HG02571 (cell line): ENCODE data around the gene ZNF546.
A peak's percentile ranks its signal among the peaks of the same experiment; 100 is the strongest.
"Not testable (repeated sequence)": the region's sequence is repeated elsewhere in the genome, so short reads cannot be mapped to it uniquely, and the experiment has no call there.

Experiments
- ATAC-seq: cut with Tn5 transposase; IDR thresholded peaks from one replicate; pipeline ENCODE4 v1.9.1; 2021; ENCODE audit warnings: mild to moderate bottlenecking, moderate library complexity; ENCODE audit not compliant: unreplicated experiment

ZNF546 gene

DNA sequence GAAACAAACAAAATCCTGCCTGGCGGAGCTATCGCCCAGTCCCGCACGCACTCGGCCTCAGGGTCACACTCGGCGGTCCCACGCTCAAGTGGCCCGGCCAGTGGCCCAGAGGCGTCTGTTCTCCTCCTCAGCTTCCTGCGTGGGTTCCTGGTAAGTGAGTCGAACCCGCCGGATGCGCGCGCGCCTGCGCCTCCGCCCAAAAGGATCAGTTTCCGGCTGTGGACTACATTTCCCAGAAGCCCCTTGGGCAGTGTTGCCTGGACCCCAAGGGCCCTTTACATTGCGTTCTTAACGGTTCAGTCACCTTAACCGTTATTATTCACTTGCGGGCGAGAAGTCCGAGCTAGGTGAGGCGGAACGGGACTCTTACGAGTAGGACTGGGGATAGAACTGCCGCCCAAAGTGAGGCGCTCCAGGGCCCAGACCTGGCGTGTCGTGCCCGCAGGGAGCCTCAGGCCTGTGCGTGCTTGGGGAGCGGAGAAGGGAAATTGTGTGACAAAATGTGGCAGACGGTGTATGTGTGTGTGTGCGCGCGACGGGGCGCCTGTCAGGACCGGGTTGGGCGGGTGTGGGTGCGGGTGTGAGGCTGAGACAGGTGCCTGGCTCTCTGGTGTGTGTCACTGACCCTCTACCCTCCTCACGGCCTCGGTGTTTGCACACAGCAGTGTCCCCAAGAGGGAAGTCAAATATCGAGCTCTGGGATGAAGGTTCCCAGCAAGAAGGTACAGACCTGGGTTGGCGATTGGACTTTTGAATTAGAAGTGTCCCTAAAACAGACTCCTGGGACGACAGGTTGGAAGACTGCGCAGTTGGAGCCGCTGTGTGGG lies at the start of gene ZNF546:
ZNF546 (plus strand) TSS at position 250 of the 827 bp plus-strand sequence. CDS start 1,267 bp downstream, outside the sequence.
- ATAC-seq: peak; percentile 94

DNA sequence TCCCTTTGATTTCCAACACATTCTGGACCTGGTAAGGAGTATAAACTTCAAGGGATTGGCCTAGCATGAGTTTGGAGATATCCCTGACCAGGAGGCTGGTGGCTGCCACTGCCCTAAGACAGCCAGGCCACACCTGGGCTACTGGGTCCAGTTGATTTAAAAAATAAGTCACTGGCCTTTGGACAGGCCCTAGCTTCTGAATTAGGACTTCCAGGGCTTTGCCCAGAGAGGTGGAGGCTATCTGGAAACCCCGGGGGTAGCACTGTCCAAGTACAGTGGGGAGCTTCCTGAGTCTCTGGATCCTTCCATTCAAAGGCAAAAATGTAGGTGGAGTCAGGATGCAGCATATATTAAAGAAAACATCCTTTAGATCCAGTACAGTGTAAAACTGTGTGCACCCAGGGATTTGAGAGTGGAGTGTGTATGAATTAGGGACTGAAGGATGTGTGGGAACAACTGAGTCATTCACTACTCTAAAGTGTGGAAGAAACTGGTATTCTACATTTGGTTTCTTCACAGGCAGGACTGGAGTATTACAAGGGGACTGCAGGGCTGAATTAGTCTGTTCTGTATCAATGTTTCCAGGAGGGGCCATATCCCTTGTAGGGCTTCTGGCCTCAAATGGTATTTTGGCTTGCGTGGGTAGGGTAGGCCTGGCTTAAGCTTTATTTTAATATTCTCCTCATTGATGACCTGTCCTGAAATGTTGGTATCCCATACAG lies 47.7 kb upstream of the ZNF546 start:
- ATAC-seq: no peak

DNA sequence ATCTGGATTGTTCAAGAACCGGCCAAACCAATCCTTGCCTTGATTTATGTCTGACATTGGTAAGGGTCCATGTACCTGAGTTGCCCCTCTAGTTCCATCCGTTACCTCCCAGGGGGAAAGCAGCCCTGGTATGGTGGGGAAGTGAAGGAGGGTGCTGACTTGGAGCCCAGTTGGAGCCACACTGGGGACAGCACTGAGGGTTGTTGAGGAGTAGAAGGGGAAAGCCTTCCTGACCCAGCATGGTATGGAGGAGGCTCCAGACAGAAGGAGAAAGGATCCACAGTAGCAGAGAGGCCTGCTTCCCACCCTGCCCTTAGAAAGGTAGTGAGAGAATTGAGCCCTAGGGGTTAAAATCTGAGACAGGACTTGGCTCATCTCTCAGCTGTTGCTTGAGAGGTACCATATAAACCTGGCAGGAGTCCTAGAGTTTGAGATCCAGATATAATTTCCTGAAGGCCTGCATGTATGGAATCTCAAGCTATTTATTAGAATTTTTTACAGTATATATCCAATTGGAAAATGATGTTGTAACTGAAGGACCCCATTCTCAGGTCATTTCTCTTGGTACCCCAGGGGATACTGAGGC lies 45.7 kb upstream of the ZNF546 start:
- no peak for ATAC-seq

DNA sequence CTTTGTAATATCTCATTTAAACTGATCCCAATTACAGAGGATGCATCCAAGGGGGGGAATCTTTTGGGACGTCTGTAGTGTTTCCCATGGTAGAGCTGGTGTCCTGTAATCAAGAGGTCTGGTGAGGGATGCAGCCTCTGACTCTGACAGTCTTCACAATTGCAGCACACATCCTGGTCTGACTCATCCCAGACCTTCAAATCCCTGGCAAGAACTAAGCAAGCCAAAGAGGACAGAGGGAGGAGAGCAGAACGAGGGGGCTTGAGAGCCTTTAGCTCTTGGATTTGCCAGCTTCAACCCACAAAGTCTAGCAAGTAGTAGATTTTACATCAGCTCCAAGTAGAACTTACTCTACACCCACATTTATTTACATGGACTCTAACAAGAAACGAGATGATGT lies 45.2 kb upstream of the ZNF546 start:
- no peak for ATAC-seq

DNA sequence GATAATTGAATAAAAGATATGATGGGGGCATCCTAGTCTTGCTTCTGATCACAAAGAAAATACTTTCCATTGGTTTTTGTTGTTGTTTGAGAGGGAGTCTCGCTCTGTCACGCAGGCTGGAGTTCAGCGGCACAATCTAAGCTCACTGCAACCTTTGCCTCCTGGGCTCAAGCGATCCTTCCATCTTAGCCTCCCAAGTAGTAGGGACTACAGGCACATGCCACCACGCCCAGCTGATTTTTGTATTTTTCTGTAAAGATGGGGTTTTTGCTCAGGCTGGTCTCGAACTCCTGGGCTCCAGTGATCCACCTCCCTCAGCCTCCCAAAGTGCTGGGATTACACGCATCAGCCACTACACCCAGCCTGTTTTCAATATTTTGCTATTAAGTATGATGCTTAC lies 42.9 kb upstream of the ZNF546 start:
- no peak for ATAC-seq

DNA sequence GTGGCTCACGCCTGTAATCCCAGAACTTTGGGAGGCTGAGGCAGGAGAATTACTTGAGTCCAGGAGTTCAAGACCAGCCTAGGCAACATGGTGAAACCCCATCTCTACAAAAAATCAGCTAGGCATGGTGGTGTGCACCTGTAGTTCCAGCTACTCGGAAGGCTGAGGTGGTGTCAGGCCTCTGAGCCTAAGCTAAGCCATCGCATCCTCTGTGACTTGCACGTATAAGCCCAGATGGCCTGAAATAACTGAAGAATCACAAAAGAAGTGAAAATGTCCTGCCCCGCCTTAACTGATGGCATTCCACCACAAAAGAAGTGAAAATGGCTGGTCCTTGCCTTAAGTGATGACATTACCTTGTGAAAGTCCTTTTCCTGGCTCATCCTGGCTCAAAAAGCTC lies 39.0 kb upstream of the ZNF546 start:
- not testable (repeated sequence) for ATAC-seq

DNA sequence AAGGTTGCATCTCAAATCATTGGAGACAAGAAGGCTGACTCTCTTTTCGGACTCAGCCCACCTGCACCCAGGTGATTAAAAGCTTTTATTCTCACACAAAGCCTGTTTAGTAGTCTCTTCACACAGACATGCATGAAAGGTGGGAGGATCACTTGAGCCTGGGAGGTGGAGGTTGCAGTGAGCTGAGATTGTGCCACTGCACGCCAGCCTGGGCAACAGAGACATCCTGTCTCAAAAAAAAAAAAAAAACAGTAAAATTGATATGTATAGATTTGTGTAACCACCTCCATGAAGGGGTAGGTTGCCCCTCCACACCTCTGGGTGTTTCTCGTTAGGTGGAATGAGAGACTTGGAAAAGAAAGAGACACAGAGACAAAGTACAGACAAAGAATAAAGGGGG lies 37.9 kb upstream of the ZNF546 start:
- not testable (repeated sequence) for ATAC-seq

DNA sequence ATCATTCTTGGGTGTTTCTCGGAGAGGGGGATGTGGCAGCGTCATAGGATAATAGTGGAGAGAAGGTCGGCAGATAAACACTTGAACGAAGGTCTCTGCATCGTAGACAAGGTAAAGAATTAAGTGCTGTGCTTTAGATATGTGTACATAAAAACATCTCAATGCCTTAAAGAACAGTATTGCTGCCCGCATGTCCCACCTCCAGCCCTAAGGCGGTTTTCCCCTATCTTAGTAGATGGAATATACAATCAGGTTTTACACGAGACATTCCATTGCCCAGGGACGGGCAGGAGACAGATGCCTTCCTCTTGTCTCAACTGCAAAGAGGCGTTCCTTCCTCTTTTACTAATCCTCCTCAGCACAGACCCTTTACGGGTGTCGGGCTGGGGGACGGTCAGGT lies 37.5 kb upstream of the ZNF546 start:
- not testable (repeated sequence) for ATAC-seq

DNA sequence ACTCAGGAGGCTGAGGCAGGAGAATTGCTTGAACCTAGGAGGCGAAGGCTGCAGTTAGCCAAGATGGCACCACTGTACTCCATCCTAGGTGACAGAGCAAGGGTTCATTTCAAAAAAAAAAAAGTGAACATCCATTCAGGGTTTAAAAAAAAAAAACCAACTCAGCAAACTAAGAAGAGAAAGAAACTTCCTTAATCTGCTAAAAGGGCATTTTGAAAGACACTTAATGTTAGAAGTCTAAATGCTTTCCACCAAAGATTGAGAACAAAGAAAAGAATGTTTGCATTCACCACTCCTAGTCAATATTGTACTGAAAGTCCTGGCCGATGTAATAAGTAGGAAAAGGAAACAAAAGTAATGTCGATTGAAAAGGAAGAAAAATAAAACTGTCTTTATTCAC lies 33.0 kb upstream of the ZNF546 start:
- no peak for ATAC-seq

DNA sequence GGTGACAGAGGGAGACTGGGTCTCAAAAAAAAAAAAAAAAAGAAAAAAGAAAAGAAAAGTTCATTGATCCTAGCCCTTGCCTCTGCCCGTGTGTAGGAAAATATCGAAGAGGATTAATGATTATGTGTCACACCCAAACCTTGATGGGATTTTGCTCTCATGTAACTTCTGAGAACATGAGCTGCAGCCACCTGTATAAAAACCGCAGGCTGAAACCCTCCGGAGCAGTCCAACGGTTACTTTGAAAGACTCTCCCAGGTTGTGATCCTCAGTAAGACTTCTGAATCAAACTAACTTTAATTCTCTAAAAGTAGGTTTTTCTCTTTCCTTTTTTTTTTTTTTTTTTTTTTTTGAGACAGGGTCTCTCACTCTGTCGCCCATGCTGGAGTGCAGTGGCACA lies 30.2 kb upstream of the ZNF546 start:
- no peak for ATAC-seq

DNA sequence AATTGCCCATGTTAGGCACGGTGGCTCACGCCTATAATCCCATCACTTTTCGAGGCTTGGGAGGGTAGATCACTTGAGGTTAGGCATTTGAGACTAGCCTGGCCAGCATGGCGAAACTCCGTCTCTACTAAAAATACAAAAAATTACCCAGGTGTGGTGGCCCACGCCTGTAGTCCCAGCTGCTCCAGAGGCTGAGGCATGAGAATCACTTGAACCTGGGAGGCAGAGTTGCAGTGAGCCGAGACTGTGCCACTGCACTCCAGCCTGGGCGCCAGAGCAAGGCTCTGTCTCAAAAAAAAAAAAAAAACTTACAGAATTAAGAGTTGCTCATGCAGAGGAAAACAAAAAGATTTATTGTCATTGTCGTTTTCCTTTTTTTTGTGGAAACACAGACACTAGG lies 29.3 kb upstream of the ZNF546 start:
- ATAC-seq: no peak

DNA sequence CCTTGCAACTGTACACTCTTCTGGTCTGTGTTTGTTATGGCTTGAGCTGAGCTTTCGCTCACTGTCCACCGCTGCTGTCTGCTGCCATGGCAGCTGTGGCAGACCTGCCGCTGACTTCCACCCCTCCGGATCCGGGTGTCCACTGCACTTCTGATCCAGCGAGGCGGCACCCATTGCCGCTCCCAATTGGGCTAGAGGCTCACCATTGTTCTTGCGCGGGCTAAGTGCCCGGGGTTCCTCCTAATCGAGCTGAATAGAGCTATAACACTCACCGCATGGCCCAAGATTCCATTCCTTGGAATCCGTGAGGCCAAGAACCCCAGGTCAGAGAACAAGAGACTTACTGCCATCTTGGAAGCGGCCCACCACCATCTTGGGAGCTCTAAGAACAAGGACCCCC lies 28.1 kb upstream of the ZNF546 start:
- ATAC-seq: no peak

DNA sequence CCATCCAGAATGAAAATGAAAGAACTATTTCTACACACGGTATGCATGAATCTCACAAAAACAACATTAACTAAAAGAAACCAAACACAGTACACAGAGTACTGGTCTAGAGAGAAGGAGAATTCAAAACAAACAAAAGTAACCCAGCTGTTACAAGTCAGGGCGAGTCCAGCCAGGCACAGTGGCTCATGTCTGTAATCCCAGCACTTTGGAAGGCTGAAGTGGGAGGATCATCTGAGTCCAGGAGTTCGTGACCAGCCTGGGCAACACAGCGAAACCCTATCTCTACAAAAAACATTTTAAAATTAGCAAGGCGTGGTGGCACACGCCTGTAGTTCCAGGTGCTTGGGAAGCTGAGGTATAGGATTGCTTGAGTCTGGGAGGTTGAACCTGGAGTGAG lies 27.6 kb upstream of the ZNF546 start:
- ATAC-seq: no peak

DNA sequence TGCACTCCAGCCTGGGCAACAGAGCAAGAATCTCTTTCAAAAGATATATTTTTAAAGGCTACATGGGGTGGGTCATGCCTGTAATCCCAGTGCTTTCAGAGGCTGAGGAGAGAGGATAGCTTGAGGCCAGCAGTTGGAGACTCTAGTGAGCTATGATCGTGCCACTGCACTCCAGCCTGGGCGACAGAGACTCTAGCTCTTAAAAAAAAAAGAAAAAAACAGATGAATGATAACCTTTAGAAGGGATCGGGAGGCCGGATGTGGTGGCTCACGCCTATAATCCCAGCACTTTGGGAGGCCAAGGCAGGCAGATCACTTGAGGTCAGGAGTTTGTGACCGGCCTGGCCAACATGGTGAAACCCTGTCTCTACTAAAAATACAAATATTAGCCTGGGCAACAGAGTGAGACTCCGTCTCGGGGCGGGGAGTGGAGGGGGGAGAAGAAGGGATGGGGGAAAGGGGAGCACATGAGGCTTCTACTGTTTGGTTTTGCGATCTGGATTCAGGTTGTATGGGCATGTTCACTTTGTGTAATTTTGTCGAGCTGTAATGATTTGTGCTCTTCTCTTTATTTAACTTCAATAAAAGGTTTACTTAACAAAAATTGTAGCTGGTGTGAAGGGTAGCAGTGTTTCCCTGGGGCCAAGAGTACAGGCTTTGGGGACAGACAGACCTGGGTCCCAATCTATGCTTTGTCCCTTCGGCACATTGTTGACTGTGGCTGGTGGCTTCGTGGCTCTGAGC lies 27.0 kb upstream of the ZNF546 start:
- ATAC-seq: no peak

DNA sequence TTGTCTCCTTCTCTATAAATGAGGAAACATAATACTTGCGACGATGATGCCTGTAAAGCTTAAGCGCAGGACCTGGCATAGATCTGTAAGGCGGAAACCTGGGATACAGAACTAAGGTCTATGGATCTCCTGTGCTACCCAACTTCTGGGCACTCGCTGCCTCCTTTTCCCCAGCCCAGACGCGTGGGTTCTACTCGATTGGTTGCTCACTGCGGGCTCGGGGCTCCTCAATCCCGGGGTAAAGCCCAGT lies 26.5 kb upstream of the ZNF546 start:
- ATAC-seq: no peak

DNA sequence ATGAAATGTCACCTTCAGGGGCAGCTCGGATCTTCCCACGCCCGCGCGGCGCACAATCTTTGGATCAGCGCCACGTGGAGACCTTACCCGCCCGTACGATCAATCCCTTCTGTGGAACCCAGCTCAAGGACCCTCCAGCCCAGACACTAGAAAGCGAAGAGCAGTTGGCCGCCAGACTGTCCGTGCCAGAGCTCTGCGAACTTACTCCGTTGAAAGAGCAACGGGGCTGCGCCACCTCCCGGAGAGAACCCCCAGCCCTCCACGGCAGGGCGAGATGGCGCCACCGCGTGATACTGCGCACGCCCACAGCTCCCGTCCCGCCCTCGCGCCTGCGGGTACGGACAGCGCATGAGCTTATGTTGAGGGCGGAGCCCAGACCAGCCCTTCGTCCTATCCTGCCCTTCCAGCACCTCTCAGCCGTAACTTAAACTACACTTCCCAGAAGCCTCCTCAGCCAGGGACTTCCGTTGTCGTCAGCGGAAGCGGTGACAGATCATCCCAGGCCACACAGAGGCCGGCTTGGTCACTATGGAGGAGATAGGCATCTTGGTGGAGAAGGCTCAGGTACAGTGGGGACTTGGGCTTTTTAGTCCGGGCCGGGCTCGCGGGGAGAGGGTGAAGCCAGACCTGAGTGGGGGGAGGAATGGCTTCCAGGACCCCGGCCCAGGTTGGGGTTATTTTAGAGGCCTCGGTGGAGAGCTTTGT lies 26.0 kb upstream of the ZNF546 start, which contains the start of gene PSMC4:
PSMC4 (plus strand) TSS at position 491 of the 705 bp plus-strand sequence; CDS start at position 529, 38 bp downstream.
- peak; percentile 92 for ATAC-seq

DNA sequence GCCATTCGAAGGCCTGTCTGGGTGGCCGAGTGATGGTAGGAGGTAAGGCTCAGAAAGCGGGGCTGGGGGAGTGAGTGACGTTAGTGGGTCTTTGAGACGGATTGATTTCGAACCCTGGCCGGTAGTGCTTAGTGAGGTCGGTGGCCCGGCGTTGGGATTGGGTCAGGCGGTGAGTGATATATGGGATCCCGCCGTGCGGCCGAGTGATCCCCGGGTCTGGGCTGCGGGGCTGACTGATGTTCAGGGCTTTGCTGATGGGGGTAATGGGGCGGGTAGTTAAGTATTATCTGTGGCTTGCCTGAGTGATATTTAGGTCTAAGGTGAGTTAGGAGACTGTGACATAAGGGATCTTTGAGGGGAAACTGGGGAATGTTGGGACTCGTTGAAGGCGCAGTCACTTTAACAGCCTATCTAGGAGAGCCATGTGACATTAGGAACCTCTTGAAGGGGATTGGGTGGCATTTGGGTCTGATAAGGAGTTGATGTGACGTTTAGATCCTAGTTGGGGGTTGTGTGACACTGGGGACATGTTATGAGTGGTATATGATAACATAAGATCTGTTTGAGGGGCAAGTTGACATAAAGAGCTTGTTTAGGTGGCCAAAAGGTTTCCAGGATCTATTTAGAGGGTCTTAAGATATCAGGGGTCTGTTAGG lies 25.4 kb upstream of the ZNF546 start:
- ATAC-seq: no peak

DNA sequence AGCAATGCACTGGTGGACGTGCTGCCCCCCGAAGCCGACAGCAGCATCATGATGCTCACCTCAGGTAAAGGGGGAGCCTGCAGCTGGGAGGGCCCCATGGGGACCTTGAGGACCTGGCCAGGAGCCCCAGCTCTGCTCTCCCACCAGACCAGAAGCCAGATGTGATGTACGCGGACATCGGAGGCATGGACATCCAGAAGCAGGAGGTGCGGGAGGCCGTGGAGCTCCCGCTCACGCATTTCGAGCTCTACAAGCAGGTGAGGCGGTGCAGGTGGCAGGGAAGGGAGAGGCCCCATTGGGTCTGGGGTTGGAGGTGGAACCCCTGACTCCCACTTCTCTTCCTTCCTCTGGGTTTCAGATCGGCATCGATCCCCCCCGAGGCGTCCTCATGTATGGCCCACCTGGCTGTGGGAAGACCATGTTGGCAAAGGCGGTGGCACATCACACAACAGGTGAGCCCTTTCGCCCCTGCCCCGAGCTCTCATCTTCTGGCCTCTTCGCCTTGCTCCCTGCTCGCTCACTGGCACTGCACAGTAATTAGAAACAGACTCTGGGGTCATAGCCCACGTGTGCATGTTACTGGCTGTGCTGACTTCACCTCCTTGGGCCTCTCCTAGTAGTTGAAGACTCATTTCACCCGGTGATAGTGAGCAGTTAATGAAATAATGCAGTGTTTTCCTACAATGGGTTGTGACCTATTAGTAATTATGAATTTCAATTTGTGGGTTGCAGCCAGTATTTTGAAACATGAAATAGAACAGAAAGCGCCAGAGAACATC lies 22.3 kb upstream of the ZNF546 start:
- no peak for ATAC-seq

DNA sequence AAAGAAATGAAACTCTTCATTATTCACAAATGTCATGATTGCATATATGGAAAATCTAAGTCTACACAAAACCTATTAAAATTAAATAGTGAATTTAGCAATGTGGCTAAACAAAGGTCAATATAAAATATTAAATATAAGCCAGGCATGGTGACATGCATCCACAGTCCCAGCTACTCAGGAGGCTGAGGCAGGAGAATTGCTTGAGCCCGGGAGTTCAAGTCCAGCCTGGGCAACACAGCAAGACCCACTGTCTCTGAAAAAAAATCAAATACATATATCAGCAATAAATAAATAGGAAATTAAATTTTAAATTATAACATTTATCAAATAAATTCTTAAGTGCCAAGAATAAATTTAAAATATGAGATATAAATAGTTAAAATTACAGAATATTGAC lies 14.0 kb upstream of the ZNF546 start:
- ATAC-seq: no peak
